ENCODE data around the gene FRMD4A.
"Not testable (repeated sequence)": the region's sequence is repeated elsewhere in the genome, so short reads cannot be mapped to it uniquely, and the experiment has no call there.

FRMD4A gene

GRCh38 chr10:14116837-14117236, 213.9 kb downstream of the FRMD4A start:
- in situ Hi-C loops (cut with MboI; ENCODE audit: low sequenced_read_pairs) = no loop called here

GRCh38 chr10:14116021-14116420, 214.7 kb downstream of the FRMD4A start:
- in situ Hi-C loops (cut with MboI; ENCODE audit: low sequenced_read_pairs) = no loop called here

GRCh38 chr10:14114791-14115190, 215.9 kb downstream of the FRMD4A start:
- in situ Hi-C loops (cut with MboI; ENCODE audit: low sequenced_read_pairs) = no loop called here

DNA sequence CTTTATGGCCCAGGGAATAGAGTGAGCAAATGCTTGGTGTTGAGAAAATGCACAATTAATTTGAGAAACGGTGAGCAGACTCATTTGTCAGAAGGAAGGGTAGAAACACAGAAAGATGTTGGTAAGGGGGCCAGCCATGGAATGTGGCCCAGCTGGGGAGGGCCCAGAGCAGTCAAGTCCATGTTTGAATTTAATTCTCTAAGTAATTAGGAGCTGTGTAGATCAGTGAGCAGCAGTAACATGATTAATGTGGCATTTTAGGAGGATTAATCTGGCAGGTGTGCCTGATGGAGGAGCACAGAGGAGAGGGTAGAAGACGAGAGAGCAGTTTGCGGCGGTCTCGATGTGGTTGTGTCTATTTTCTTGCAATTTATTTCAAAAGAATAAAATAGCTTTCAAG, 218.7 kb downstream of the FRMD4A start:
- in situ Hi-C loops (cut with MboI; ENCODE audit: low sequenced_read_pairs) = no loop called here

DNA sequence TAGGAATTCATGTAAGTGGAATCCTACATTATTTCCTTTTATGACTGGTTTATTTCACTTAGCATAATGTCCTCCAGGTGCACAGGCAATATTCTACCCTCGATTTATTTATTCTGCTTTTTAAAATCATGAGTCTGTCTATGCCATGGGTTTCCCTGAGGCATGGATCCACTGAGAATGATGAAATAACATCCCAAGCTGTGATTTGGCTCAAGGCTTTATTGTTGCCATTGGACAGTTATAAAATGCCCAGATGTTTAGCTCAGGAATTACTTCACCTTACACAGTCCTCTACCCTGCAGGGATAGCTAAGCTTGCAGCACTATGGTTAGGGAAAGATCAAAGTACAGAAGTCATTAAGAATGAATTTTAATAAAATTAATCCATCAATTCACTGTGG, 219.5 kb downstream of the FRMD4A start:
- in situ Hi-C loops (cut with MboI; ENCODE audit: low sequenced_read_pairs) = no loop called here

DNA sequence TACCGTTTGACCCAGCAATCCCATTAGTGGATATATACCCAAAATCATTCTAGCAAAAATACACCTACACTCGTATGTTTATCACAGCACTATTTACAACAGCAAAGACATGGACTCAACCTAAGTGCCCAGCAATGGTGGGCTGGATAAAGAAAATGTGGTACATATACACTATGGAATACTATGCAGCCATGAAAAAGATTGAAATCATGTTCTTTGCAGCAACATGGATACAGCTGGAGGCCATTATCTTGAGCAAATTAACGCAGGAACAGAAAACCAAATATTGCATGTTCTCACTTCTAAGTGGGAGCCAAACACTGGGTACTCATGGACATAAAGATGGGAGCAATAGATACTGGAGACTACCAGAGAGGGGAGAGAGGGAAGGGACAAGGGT, 223.9 kb downstream of the FRMD4A start:
- in situ Hi-C loops (cut with MboI; ENCODE audit: low sequenced_read_pairs) = no loop called here

DNA sequence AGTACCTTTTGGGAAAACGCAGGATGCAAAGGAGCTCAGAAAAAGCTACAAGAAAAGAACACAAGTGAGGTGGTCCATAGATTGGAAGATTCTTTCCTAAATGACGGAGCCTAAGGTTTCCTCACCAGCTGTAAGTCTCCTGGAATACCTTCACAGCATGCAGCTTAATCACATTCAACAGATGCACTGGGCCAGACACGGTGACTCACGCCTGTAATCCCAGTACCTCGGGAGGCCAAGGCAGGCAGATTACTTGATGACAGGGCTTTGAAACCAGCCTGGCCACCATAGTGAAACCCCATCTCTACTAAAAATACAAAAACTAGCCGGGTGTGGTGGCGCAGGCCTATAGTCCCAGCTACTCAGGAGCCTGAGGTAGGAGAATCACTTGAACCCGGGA, 228.7 kb downstream of the FRMD4A start:
- in situ Hi-C loops (cut with MboI; ENCODE audit: low sequenced_read_pairs) = no loop called here

- in situ Hi-C loops (cut with MboI; ENCODE audit: low sequenced_read_pairs) = no loop called here
Measured at GRCh38 chr10:14099885-14100284, 230.8 kb downstream of the FRMD4A start.

DNA sequence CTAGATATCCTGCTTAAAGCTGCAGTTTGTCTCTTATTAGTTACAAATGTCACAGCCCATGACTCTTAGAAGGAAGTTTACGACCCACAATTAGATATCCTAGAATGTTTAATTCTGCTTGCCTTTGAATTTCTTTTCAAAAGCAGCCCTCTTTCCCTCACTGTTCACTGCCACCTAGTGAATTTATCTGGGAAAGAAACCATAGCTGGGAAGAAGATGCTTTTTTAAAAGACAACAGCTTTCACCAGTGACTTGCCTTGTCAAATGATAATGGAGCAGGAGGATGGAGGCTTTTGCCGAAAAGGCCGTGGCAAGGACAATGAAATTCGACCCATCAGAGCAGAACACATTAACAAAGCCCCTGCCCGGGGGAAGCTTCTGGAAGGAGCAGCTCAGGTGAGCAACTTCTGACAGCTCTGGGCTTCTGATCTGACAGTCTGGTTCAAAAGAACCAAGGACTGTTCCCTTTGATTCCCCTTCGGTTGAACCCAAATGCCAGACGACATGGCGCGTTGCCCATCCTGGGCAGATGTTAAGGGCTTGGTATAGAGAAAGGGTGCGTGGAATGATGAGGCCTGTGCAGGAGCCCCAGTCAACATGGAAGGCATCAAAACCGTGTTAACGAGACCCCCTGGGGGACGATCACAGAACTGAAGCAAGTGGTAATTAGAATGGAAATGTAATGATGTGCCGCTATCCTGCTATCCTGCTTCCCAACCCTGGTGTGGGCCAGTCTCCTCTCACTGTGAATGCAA, 236.8 kb downstream of the FRMD4A start:
- in situ Hi-C loops (cut with MboI; ENCODE audit: low sequenced_read_pairs) = no loop called here

GRCh38 chr10:14092799-14093198, 237.9 kb downstream of the FRMD4A start:
- in situ Hi-C loops (cut with MboI; ENCODE audit: low sequenced_read_pairs) = no loop called here

GRCh38 chr10:14089556-14090292, 241.0 kb downstream of the FRMD4A start:
- in situ Hi-C loops (cut with MboI; ENCODE audit: low sequenced_read_pairs) = no loop called here

DNA sequence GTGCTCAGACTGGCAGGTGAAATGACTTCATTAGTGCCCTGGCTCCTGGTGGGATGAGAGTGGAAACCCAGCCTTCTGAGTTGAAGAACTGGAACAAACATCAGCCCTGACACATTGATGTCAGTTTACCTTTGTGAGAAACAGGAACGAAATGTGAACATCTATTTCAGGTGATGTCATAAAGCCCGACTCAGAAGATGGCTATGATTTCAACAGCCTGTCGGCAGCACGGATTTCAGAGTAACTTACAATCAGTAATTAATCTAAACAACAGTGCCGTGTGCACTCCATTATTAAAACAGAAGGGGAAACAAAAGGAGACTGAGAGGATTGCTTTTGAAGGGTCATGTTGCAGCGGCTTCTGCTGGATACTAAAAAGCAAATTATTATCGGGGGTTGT, 243.2 kb downstream of the FRMD4A start:
- in situ Hi-C loops (cut with MboI; ENCODE audit: low sequenced_read_pairs) = no loop called here

DNA sequence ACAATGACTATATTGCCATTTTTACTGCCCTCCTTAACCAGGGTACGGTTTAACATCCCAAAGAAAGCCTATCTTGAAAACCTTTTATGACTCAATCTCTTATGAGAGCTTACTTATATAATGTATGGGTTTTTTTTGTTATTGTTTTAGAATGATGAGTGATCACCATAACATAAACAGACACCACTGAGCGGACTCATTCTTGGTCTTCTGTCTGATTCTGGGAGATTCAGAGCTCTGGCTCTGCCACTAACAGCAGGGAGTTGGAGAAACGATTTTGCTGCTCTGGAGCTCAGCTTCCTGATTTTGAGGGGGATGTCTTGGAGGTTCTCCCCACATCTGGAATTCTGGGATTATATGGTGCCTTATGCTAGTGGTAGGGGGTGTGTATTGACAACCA, 244.1 kb downstream of the FRMD4A start:
- in situ Hi-C loops (cut with MboI; ENCODE audit: low sequenced_read_pairs) = no loop called here

GRCh38 chr10:14084875-14085274, 245.8 kb downstream of the FRMD4A start:
- in situ Hi-C loops (cut with MboI; ENCODE audit: low sequenced_read_pairs) = no loop called here

DNA sequence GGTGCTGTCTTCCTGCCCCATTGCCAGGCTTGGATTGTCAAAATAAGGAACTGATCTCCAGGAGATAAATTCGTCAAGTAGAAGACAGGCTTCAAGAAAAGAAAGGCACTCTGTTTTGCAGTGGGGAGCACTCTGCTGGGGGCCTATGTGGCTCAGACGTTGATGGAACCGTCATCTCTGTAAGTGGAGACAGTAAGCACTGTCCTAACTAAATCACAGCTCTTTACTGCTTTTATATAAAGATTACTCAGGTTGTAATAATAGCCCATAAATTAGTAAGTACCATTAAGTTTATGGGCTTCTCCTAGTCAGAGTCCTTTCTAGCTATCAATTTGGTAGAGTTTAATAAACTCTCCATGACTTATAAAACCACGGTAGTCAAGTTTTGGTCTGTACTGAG, 249.9 kb downstream of the FRMD4A start:
- in situ Hi-C loops (cut with MboI; ENCODE audit: low sequenced_read_pairs) = no loop called here

- in situ Hi-C loops (cut with MboI; ENCODE audit: low sequenced_read_pairs) = no loop called here
Measured at GRCh38 chr10:14077430-14077829, 253.3 kb downstream of the FRMD4A start.

GRCh38 chr10:14074062-14074884, 256.5 kb downstream of the FRMD4A start:
- in situ Hi-C loops (cut with MboI; ENCODE audit: low sequenced_read_pairs) = no loop called here

DNA sequence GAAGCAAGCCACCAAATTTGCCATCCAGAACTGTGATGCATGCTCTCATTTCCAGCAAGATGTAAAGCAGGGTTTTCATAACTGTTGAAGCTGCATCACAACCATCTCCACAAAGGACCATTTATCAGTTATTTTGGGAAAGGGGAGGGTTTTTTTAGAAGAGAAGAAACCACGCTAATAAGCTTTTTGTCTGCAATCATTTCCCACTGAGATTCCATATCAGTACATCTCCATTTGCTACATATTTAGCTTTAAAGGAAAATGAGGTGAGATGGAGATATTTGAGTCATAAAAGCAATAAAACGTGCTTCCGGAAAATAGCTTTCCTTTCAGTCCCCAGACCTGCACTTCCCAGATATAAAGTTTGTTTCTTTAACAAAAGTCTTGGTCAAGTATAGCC, 258.2 kb downstream of the FRMD4A start:
- in situ Hi-C loops (cut with MboI; ENCODE audit: low sequenced_read_pairs) = no loop called here

- in situ Hi-C loops (cut with MboI; ENCODE audit: low sequenced_read_pairs) = no loop called here
Measured at GRCh38 chr10:14071956-14072355, 258.8 kb downstream of the FRMD4A start.

DNA sequence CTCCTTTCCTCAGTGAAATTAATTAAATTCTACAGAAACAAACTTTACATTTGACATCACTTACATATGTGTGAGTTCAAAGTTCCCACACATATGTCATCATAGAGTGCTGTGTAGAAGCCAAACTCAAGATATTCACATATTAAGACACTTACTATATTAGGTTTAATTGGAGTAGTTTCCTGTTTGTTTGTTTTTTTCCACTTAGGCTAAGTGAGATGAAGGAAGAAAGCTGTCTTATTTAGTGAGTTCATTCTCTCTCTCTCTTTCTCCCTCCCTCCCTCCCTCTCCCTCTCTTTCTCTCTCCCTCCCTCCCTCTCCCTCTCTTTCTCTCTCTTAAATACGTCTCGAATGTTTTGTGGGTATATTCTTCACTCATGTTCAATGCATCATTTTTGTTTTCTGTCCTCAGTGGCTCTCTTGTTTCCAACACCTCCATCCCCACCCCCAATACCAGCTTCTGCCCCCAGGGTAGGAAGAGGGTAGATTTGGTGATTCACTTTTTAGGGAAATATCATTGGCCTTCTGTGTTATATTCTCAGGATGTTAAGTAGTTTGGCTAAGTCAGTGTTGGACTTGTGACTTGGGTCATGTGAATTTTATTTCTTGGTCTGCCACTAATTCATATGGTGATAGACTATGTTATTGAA, 262.0 kb downstream of the FRMD4A start:
- in situ Hi-C loops (cut with MboI; ENCODE audit: low sequenced_read_pairs) = no loop called here

- in situ Hi-C loops (cut with MboI; ENCODE audit: low sequenced_read_pairs) = not testable (repeated sequence)
Measured at GRCh38 chr10:14067638-14068037, 263.1 kb downstream of the FRMD4A start.

Measured in HL-60/S4 treated with retinoic acid at 250 ng/mL for 4 days and 3 days (cell line).